Right hindlimb (tissue), 1 donor: ENCODE results near the gene CYB5RL.

Experiments
- DNase-seq: peaks from one replicate; pipeline ENCODE4 v3.0.0-alpha.2; 2018

CYB5RL gene

GRCh38 chr1:54157401-54157800 is 42.4 kb downstream of the CYB5RL start:
- no peak for DNase-seq

DNA sequence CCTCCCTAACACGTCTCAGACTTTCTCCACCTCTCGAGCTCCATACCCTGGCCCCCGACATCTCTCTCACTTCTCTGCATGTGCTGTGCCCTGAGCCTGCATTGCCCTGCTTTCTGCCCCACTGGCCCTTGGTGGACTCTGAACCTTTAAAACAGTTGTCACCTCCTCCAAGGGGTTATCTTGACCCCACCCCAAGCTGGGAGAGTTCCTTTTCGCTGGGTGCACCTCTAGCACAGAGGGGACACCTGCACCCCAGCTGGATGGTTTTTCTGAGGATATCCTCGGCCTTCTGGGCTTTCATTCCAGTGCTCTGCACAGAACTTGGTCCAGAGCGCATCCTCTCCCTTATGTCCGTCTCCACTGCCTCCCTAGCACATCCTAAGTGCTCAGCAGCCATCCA is 42.8 kb downstream of the CYB5RL start:
- no peak for DNase-seq

GRCh38 chr1:54156201-54156600 is 43.6 kb downstream of the CYB5RL start:
- no peak for DNase-seq

GRCh38 chr1:54153535-54154439 is 46.0 kb downstream of the CYB5RL start:
- DNase-seq, result peak; percentile 73

DNA sequence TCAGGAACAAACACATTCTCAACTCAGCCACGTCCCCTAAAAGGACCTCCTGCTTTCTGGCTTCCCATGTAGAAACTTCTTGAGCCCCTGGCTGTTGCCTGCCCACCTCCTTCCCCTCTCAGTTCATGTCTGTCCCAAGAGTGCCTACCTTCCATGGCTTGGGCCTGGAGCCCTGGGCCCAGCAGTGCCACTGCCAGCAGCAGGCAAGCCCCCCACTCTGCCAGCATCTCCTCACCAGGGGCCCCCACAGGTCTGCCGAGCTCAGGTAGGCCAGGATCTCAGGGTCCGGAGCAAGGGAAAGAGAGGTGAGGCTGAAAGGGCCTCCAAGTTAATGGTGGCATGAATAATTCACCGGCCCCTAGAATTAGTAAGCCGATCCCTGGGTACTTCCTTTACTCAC is 47.1 kb downstream of the CYB5RL start, which contains the start of gene CDCP2:
Gene CDCP2, minus strand, starts transcription at position 305 of the 400 bp plus-strand sequence. Its CDS starts 78 bp downstream, at position 227.
- DNase-seq, result no peak

GRCh38 chr1:54151013-54151412 is 48.8 kb downstream of the CYB5RL start:
- no peak for DNase-seq
